Sigmoid colon (tissue), 7 donors: ENCODE measurements around the gene GNAQ. TPM values are rescaled to one million over a fixed set of nuclear protein-coding genes. Genes with fewer than 3 reads are reported as not detected.

Experiments used
- DNase-seq: peaks from one replicate; pipeline ENCODE4 v3.0.0-alpha.2; 2019
- H3K27ac ChIP-seq, 4 donors: fragments of 200-600 bp; sonication (generic); one replicate each; pipeline ENCODE4 v1.5.1; 2016 to 2019; ENCODE audit warnings: mild to moderate bottlenecking in 1 of 4
- H3K27me3 ChIP-seq, 3 donors: fragments of 200-600 bp; sonication (generic); one replicate each; pipeline ENCODE4 v1.5.1; 2019; ENCODE audit warnings: mild to moderate bottlenecking in 1 of 3
- H3K36me3 ChIP-seq, 4 donors: fragments of 200-600 bp; sonication (generic); one replicate each; pipeline ENCODE4 v1.5.1; 2016 to 2019
- H3K4me1 ChIP-seq, 4 donors: fragments of 200-600 bp; sonication (generic); one replicate each; pipeline ENCODE4 v1.5.1; 2017 to 2019
- H3K4me3 ChIP-seq, 4 donors: fragments of 200-600 bp; sonication (generic); one replicate each; pipeline ENCODE4 v1.5.1; 2017 to 2019; ENCODE audit warnings: mild to moderate bottlenecking in 2 of 4, moderate library complexity in 1 of 4
- H3K9me3 ChIP-seq, 4 donors: fragments of 200-600 bp in 3 of 4; sonication (generic) in 3 of 4; one replicate each; pipeline versions ENCODE4 v1.5.1 to v1.6.1; 2013 to 2019
- EP300 ChIP-seq, 4 donors: sonication (generic); formaldehyde crosslinking; IDR thresholded peaks; one replicate each; pipeline ENCODE4 v1.6.1; 2017; ENCODE audit warnings: antibody characterized with exemption in 4 of 4
- POLR2A ChIP-seq, 2 donors: fragments of 450-650 bp; IDR thresholded peaks; one replicate each; pipeline ENCODE4 v1.6.1; 2016; ENCODE audit warnings: antibody characterized with exemption in 2 of 2, mild to moderate bottlenecking in 2 of 2, moderate library complexity in 2 of 2
- POLR2AphosphoS5 ChIP-seq, 4 donors: sonication (generic); formaldehyde crosslinking; IDR thresholded peaks; one replicate each; pipeline ENCODE4 v1.6.1; 2017; ENCODE audit warnings: antibody characterized with exemption in 4 of 4
- WGBS, 2 donors: extraction: QIAGEN DNeasy Blood & Tissue Kit; methylation state at CpG; one replicate each; pipeline ENCODE4 v1.1.7; 2013; 5-methylcytosine and 5-hydroxymethylcytosine counted together
- intact Hi-C: fragments of 100-400 bp; cut with DNase I; formaldehyde crosslinking; loops from one replicate; pipeline ENCODE4 v1.15.1; 2023
- polyA plus RNA-seq, 3 donors: library from polyadenylated mRNA; stranded (reverse); fragments of 200-250 nt; gene quantifications; one replicate each; pipeline ENCODE4 v1.2.3, GENCODE V29; 2013
- total RNA-seq, 4 donors: library from RNA; depleted of rRNA; stranded (reverse); fragments of >200 nt; gene quantifications; one replicate each; pipeline ENCODE4 v1.1.0, GENCODE V29; 2016
- TF ChIP-seq, protein P1 (sequence below), 4 experiments: fragments of 450-650 bp in 3 of 4; fragments of 200-600 bp in 1 of 4; IDR thresholded peaks; one replicate each; pipeline ENCODE4 v1.5.1; 2016 to 2019; ENCODE audit warnings: antibody characterized with exemption in 4 of 4, mild to moderate bottlenecking in 3 of 4, moderate library complexity in 2 of 4
- donor health status: healthy with polysubstance abuse.
- donor health status: Bipolar disorder and iron deficiency.
- donor health status: healthy.

The GNAQ gene
- total and polyA plus RNA-seq, 7 donors, result 21.6 to 79.2 (median 49.5) TPM

DNA sequence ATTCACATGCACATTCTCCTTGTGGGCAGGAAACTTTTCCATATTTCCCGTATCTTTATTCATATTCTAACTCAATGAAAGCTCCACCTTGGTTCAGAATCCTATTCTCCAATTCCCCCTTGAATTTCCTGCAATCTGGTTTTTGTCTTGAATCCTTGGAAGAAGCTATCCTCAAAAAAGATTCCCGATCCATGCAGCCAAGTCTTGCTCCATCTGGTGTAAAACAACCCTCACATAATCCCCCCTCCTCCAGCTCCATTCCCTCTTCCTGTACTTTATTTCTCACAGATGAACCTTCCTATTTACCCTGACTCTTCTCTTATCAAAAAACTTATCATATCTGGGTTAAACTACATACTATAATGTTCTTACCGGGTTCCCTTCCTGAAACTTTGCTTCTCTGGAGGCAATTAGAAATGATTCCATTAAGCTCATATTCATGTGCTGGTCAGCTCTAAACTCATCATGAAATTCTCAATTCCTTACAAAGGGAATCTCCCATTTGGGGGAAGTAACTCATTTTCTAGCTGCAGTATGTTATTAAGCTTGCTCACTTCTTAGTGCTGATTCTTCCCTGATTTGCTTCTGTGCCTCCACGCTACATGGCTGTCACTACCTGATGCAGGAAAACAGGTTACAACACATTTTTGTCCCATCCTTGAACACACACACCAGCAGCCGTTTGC lies 81.7 kb downstream of the GNAQ start:
- Histone ChIP-seq H3K4me3 (no peak overlapping the region), H3K27ac (no peak overlapping the region), H3K36me3 (no peaks in the 10 kb centered on the region), H3K27me3 (no peaks in the 10 kb centered on the region), H3K9me3 (no peaks in the 10 kb centered on the region), H3K4me1 (peaks cover 0 to 91% (median 77%) of the 10 kb centered on the region in 4 donors)
- intact Hi-C loops, result loop anchor here (5.0 to 10.0 kb wide), 2 partner anchors 38 to 85 kb away; partner anchors contain the start of gene GNAQ
- no peak for DNase-seq
- 55 to 77% methylated on average over 5 of the region's 5 CpGs for WGBS, 2 donors
- no peak for TF ChIP-seq EP300 (IDR thresholded peaks at IDR 0.05)
- no peak for TF ChIP-seq POLR2AphosphoS5 (IDR thresholded peaks at IDR 0.05)
- TF ChIP-seq, protein P1, sequence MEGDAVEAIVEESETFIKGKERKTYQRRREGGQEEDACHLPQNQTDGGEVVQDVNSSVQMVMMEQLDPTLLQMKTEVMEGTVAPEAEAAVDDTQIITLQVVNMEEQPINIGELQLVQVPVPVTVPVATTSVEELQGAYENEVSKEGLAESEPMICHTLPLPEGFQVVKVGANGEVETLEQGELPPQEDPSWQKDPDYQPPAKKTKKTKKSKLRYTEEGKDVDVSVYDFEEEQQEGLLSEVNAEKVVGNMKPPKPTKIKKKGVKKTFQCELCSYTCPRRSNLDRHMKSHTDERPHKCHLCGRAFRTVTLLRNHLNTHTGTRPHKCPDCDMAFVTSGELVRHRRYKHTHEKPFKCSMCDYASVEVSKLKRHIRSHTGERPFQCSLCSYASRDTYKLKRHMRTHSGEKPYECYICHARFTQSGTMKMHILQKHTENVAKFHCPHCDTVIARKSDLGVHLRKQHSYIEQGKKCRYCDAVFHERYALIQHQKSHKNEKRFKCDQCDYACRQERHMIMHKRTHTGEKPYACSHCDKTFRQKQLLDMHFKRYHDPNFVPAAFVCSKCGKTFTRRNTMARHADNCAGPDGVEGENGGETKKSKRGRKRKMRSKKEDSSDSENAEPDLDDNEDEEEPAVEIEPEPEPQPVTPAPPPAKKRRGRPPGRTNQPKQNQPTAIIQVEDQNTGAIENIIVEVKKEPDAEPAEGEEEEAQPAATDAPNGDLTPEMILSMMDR (IDR thresholded peaks at IDR 0.05), result no peak
- TF ChIP-seq POLR2A (IDR thresholded peaks at IDR 0.05), result no peak

DNA sequence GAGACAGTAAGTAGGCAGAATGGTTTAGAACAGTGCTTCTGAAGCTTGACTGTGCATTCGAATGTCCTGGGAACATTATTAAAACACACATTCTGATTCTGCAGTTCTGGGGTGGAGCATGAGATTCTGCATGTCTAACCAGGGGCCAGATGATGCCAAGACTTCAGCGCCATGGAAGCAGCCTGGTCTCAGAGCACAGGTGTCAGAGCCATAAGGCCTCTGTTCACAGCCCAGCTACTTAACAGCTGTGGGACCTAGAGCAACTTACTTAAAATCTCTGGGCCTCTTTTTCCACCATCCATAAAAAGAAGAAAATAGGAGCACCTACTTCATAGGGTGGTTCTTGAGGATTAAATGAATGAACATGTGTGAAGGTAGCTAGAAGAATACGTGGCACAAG lies 84.0 kb downstream of the GNAQ start:
- Histone ChIP-seq H3K4me1 (peaks cover 0 to 84% (median 63%) of the 10 kb centered on the region in 4 donors), H3K36me3 (no peaks in the 10 kb centered on the region), H3K4me3 (no peak overlapping the region), H3K27ac (peak overlapping the region in 3 of 4 donors; percentile 42 to 66 (median 60)), H3K27me3 (no peaks in the 10 kb centered on the region), H3K9me3 (no peaks in the 10 kb centered on the region)
- TF ChIP-seq POLR2AphosphoS5 (IDR thresholded peaks at IDR 0.05), result no peak
- TF ChIP-seq, protein P1 (IDR thresholded peaks at IDR 0.05), result no peak
- no peak for TF ChIP-seq POLR2A (IDR thresholded peaks at IDR 0.05)
- TF ChIP-seq EP300 (IDR thresholded peaks at IDR 0.05), result no peak
- 76 to 83% methylated on average over 3 of the region's 3 CpGs for WGBS, 2 donors
- DNase-seq, result no peak
- intact Hi-C loops, result loop anchor here (5.0 to 10.0 kb wide), 2 partner anchors 35 to 87 kb away; partner anchors contain the start of gene GNAQ

DNA sequence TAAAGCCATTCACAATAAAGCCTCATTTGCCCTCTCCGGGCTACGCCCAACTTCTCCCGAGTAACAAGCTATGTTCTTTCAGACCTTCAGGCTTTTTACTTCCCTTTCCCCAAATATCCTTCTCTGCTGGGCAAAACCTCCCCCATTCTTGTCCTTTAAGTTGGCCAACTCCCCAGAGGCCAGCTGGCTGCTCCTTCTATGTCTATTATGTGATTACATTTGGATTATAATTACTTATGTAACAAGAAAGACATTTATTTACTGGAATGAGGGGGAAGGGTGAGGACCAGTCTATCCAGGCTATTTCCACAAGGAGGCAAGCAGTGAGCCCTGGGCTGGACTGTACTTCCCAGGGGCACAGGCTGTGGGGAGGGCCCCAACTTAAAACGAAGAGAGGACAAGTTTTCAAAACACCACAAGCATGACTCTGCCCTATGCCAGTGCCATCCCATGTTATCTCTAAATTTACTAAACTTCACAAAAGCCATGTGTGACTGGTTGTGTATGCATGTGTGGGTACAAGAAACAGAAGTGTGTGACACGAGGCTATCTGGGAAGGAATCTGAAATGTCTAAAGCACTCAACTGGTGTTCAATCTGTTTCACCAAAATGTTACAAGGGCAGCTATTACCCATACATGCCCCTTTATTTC lies 84.5 kb downstream of the GNAQ start:
- DNase-seq, result no peak
- Histone ChIP-seq H3K9me3 (no peaks in the 10 kb centered on the region), H3K27me3 (no peaks in the 10 kb centered on the region), H3K27ac (peak overlapping the region; percentile 10 to 66 (median 51)), H3K4me3 (no peak overlapping the region), H3K36me3 (no peaks in the 10 kb centered on the region), H3K4me1 (peaks cover 0 to 81% (median 63%) of the 10 kb centered on the region in 4 donors)
- intact Hi-C loops, result loop anchor here (5.0 to 10.0 kb wide), 2 partner anchors 35 to 88 kb away; partner anchors contain the start of gene GNAQ
- 9 to 44% methylated on average over 5 of the region's 5 CpGs for WGBS, 2 donors
- TF ChIP-seq, protein P1 (IDR thresholded peaks at IDR 0.05), result no peak
- TF ChIP-seq POLR2AphosphoS5 (IDR thresholded peaks at IDR 0.05) (no peak), POLR2A (IDR thresholded peaks at IDR 0.05) (no peak), EP300 (IDR thresholded peaks at IDR 0.05) (no peak)

DNA sequence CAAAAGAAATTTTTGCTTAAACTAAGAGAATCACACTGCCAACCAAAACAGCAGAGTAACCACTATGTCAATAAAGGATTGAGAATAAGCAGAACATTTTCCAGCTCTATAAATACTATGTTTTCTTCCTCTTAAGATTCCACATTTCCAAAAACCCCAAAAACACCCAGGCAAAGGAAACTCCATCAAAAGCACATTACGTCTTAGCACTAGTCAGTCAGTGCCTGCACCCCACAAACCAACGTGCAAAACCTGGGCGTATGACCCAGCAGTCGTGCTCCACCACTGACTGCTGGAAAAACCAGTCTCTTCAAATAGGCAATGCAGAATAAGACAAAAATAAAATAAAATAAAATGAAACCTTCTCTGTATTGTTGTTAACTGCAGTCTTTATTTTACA lies 85.3 kb downstream of the GNAQ start:
- no peak overlapping the region for H3K4me3 ChIP-seq
- H3K4me1 ChIP-seq, result peaks cover 0 to 74% (median 58%) of the 10 kb centered on the region in 4 donors
- no peaks in the 10 kb centered on the region for H3K27me3 ChIP-seq
- 67 to 79% methylated on average over 4 of the region's 4 CpGs for WGBS, 2 donors
- H3K9me3 ChIP-seq, result no peaks in the 10 kb centered on the region
- H3K36me3 ChIP-seq, result no peaks in the 10 kb centered on the region
- intact Hi-C loops, result loop anchor here (5.0 to 10.0 kb wide), 2 partner anchors 34 to 89 kb away; partner anchors contain the start of gene GNAQ
- no peak for DNase-seq
- TF ChIP-seq POLR2AphosphoS5 (IDR thresholded peaks at IDR 0.05) (no peak), EP300 (IDR thresholded peaks at IDR 0.05) (no peak), POLR2A (IDR thresholded peaks at IDR 0.05) (no peak)
- TF ChIP-seq, protein P1 (IDR thresholded peaks at IDR 0.05), result no peak
- peak overlapping the region; percentile 10 to 66 (median 51) for H3K27ac ChIP-seq
